Esophagus squamous epithelium (tissue), 4 donors: ENCODE measurements around the gene CD48.

Source experiments
- CTCF ChIP-seq, 6 experiments: fragments of 450-650 bp in 4 of 6; fragments of 200-600 bp in 2 of 6; sonication (generic) in 2 of 6; IDR thresholded peaks; one replicate each; pipeline ENCODE4 v1.5.1; 2016 to 2019; ENCODE audit warnings: antibody characterized with exemption in 6 of 6, mild to moderate bottlenecking in 4 of 6, moderate library complexity in 4 of 6
- POLR2A ChIP-seq, 4 donors: fragments of 450-650 bp; IDR thresholded peaks; one replicate each; pipeline ENCODE4 v1.6.1; 2017; ENCODE audit warnings: antibody characterized with exemption in 4 of 4, mild to moderate bottlenecking in 4 of 4, moderate library complexity in 3 of 4

- TF ChIP-seq CTCF (IDR thresholded peaks at IDR 0.05) (no peak), POLR2A (IDR thresholded peaks at IDR 0.05) (no peak)
Observed at GRCh38 chr1:160652924-160653619, 58.5 kb downstream of the CD48 start.
